Measurements from ENCODE around the gene CDKN2B-AS1.

Gene CDKN2B-AS1

DNA sequence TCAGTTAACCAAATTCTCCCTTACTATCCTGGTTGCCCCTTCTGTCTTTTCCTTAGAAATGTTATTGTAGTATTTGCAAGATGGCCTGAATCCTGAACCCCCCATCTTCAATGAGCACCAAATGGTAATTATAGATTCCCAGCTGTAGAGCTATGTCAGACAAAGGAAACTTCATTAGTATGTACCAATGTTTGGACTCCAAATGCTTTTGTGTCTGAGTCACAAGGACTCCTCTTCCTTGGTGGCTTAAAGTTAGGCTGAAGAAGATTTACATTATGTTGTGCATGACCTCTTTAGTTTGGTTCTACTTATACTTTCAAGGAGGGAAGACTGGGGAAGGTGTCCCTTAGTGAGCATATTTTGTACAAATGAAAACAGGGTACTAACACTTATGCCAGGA is 120.4 kb downstream of the CDKN2B-AS1 start:
- DNase-seq (ENCODE audit: low read depth in 2 of 2): peak in 1 of 2 donors; percentile 55
- H3K4me3 ChIP-seq (replicated peaks in 1 of 2; ENCODE audit: low read depth in 2 of 2, low read length in 2 of 2): no peak overlapping the region
- TF ChIP-seq, protein P1, sequence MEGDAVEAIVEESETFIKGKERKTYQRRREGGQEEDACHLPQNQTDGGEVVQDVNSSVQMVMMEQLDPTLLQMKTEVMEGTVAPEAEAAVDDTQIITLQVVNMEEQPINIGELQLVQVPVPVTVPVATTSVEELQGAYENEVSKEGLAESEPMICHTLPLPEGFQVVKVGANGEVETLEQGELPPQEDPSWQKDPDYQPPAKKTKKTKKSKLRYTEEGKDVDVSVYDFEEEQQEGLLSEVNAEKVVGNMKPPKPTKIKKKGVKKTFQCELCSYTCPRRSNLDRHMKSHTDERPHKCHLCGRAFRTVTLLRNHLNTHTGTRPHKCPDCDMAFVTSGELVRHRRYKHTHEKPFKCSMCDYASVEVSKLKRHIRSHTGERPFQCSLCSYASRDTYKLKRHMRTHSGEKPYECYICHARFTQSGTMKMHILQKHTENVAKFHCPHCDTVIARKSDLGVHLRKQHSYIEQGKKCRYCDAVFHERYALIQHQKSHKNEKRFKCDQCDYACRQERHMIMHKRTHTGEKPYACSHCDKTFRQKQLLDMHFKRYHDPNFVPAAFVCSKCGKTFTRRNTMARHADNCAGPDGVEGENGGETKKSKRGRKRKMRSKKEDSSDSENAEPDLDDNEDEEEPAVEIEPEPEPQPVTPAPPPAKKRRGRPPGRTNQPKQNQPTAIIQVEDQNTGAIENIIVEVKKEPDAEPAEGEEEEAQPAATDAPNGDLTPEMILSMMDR (IDR thresholded peaks at IDR 0.05; ENCODE audit: low read depth, low read length): no peak

GRCh38 chr9:22116758-22117157 is 122.2 kb downstream of the CDKN2B-AS1 start:
- no peak for DNase-seq (ENCODE audit: low read depth in 2 of 2)
- no peak overlapping the region for H3K4me3 ChIP-seq (replicated peaks in 1 of 2; ENCODE audit: low read depth in 2 of 2, low read length in 2 of 2)
- TF ChIP-seq, protein P1 (IDR thresholded peaks at IDR 0.05; ENCODE audit: low read depth, low read length): no peak

- DNase-seq (ENCODE audit: low read depth in 2 of 2): peak; percentile 56 to 83
- TF ChIP-seq, protein P1 (IDR thresholded peaks at IDR 0.05; ENCODE audit: low read depth, low read length): no peak
- no peak overlapping the region for H3K4me3 ChIP-seq (replicated peaks in 1 of 2; ENCODE audit: low read depth in 2 of 2, low read length in 2 of 2)
These were observed 123.2 kb downstream of the CDKN2B-AS1 start for GRCh38 chr9:22117511-22118384.

GRCh38 chr9:22118810-22119521 is 124.4 kb downstream of the CDKN2B-AS1 start:
- no peak overlapping the region for H3K4me3 ChIP-seq (replicated peaks in 1 of 2; ENCODE audit: low read depth in 2 of 2, low read length in 2 of 2)
- DNase-seq (ENCODE audit: low read depth in 2 of 2): no peak
- TF ChIP-seq, protein P1 (IDR thresholded peaks at IDR 0.05; ENCODE audit: low read depth, low read length): no peak

DNA sequence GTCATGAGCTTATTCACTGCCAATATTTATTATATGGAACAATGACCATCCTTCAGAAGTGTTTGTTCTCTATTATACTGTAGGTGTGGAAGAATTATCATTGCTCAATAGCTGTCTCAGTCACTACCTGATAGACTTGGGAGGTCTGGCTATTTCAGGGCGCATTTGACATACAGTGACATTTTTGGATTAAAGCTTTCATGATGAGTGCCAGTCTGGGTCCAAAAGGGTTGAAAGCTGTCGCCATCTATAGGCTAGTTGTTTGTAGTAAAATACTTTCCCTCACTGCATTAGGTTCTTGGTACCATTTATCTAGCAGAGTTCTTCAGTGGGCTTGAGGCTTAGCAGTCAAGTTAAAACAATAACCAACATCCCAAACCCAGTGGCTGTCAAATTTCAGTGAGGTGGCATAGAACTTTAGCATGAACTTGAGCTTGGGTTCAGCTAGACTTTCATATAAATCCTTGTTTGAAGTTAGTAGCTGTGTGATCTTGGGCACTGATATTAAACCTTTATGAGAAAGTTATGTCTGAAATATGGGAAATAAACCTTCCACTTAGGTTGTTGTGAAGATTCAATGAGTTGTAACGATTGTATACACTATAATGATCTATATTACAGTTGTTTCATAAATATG is 125.0 kb downstream of the CDKN2B-AS1 start:
- TF ChIP-seq, protein P1 (IDR thresholded peaks at IDR 0.05; ENCODE audit: low read depth, low read length): peak; percentile 69
- DNase-seq (ENCODE audit: low read depth in 2 of 2): peak; percentile 68 to 75
- H3K4me3 ChIP-seq (replicated peaks in 1 of 2; ENCODE audit: low read depth in 2 of 2, low read length in 2 of 2): no peak overlapping the region

DNA sequence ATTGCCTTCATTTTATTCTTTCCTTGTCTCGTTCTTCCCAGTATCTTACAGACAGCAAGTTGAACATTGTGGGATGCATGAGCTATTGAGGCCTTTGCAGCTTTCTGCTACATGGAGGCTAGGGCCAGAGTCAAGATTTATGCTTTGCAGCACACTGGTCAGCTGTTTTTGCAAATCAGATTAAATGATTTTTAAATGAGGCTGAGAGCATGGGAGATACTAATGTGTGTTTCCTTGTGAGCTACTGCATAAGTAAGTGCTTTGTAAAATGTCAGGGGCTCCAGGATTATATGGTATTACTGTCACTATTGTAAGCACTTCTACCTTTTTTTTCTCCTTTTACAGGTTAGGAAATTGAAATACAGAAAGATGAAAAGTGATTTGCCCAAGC is 125.6 kb downstream of the CDKN2B-AS1 start:
- no peak overlapping the region for H3K4me3 ChIP-seq (replicated peaks in 1 of 2; ENCODE audit: low read depth in 2 of 2, low read length in 2 of 2)
- DNase-seq (ENCODE audit: low read depth in 2 of 2): no peak
- TF ChIP-seq, protein P1 (IDR thresholded peaks at IDR 0.05; ENCODE audit: low read depth, low read length): no peak

Data from cardiac fibroblast (primary cell).